Stimulated activated CD4-positive, alpha-beta T cell treated with anti-CD3 and anti-CD28 coated beads, Interleukin-1b, Interleukin-23, amount 100 ng/mL, for 24 hours (primary cell): Measurements from ENCODE around the gene ACO1.
"Not testable (repeated sequence)": the region's sequence is repeated elsewhere in the genome, so short reads cannot be mapped to it uniquely, and the experiment has no call there.

Experiments
- DNase-seq, 4 experiments: peaks; one replicate each; pipeline ENCODE4 v3.0.0-alpha.2; 2020; ENCODE audit warnings: low read depth in 4 of 4, low spot score in 1 of 4

Gene ACO1

DNA sequence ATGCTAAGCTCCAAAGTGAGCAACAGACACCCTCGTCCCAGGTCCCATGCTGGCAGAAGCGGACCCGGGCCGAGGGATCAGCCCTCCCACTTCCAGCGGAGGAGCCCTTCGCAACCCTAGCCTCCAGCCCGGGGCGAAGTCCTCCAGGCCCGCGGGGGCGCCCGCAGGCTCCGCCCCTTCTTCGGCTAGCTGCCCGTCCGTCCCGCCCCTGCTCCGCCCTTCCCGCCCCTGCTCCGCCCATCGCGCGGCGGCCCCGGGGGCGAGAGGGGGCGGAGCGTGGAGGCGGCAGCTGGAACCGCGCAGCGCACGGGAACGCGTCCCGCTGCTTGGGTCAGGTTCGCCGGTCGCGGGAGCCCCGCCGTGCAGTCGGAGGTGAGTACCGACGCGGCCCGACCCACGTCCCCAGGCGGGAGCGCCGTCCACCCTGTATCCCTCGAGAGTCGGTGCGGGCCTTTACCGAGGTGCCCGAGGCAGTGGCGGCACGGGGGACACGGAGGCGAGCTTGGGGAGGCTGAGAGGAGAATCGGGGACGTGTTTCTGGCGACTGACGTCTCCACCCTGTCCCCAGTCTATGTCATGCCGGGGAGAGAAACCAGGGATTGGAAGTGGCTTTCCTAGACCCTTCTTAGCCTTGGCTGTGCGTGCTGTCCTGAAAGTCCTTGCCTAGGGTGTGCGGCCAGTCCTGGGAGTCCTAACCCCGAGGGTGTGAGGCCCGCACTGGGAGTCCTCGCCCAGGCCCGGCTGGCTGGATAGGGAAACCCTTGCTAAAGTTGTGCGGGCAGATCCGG lies at the start of gene ACO1:
Gene ACO1 (plus strand): TSS at position 280 of the 788 bp plus-strand sequence. CDS start 20,864 bp downstream, outside the sequence.
- DNase-seq, result peak; percentile 64 to 80 (median 78)

DNA sequence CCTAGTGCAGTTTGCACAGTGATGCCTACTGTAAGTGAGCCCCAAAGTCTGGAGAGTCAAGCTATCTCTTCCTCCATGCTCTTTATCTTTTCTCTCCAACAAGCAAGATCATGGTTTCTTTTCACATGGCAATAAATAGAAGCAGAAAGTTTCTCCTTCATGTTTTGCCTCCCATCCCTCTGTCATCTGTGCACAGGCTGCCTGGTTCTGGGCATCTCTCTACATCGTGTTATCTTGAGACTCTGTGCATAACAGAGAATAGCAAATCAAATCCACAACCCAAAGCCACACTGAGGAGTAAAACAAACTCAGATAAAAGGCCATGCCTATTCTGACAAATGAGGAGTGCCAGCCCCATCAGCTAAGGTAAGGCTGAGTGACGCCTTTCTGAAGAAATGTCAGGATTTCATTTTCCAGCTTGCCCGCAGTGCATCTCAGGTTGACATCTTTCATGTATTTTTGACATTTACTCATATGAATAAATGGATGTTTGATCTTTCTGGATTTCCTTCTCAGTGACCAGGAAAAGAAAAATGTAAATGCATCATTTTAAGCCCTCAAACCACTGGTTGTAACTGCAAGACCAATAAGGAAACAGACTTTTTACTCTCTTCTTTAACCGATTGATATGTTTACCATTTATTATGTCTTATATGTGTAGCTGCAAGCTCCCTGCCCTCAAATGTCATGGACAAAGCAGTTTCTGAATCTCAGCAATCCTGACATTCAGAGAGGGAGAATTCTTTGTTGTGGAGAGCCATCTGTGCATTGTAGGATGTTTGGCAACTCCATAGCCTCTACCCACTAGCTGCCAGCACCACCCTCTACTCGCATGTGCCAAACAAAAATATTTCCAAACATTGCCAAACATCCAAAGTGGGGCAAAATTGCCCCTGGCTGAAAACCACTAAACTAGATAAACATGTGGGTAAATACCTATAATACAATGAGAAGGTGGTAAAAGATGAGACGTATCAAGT lies 49.2 kb upstream of the ACO1 start:
- no peak for DNase-seq

DNA sequence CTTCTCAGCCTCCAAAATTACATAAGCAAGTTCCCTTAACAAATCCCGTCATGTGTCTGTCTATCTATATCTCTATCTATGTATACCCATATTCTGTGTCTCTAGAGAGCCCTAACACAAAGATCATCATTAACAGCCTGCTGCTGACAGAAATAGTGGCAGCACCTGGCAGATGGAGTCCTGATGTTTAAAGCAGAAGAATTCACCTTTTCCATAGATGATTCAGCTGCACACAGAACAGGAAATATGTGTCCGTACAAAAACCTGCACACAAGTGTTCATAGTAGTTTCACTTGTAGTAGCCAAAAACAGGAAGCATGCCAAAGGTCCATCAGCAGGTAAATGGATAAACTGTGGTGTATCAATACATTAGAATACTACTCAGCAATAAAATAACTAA lies 45.0 kb upstream of the ACO1 start:
- DNase-seq, result no peak

DNA sequence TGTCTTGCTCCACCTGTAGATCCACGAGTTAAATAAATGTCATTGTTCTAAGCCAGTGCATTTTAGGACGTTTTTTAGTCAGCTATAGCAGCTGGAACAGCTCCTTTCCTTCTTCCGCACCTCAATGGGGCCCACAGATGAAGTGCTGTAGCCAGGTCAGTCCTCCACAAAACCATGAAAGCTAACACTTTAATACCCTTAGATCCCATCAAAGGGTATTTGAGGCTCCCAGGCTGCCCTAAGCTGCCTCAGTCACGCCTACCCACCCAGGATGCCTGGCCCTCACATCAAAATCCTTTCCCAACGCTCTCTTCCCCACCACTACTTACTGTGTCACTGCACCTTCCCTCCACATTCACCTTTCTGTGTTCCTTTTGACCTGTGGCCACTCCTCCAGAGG lies 44.1 kb upstream of the ACO1 start:
- DNase-seq, result no peak

DNA sequence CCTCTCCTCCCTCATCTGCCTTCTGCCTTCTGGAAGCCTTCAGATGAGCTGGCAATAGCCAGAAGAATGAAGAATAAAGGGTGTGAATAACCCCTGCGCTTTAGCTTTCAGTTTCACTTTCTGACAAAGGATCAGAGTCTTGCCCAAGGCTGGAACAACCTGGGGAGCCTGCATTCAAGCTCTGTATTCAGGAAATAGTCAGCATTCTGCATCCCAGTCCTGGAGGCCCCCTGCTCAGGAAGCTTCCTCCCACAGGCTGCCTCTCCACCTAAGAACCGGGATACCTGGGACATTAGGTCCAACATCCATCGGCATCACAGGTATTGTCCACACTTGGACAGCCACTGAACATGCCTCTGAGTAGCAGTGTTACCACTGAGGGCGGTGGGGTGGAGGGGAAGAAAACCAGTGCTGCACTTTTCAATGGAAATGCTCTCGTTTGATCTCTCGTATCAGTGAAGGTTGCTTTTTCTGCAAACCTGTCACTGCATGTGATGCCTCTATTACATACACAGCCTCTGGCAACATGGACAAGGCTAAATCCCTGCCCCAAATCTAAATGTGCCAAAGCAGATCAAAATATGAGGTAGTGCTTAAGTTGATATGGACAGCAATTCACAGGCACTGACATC lies 39.8 kb upstream of the ACO1 start:
- no peak for DNase-seq

DNA sequence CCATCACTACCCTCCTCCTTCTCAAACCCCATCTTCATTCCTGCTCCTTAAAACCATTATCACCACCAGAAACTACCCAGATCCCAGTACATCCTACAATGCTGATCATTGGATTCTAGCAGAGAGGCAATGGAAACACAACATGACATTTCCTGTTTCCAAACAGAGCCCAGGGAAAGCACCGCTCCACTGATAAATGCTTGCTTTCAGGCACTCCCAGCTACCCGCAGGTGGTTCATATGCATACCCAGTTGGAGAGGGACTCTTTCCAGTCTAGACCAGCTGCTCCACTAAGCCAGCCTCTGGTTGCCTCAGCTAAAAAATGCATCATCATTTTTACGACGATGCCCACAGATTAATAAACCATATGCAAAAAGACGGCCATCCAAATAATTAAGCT lies 39.2 kb upstream of the ACO1 start:
- DNase-seq, result no peak

DNA sequence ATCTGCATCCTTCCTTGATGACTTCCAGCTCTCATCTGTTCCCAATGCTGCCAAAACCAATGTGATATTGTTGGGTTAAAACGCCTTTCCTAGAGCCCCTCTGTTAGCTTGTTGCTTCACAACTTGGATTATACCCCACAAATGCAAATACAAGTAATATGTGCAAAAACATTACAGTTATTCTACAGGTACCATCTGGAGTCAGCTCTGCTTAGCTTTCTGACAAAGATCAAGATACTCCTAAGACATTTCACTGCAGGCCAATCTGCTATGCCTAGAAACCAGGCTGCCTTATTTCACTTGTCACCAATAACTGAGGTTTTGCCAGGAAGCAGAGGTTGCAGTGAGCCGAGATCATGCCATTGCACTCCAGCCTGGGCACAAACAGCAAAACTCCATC lies 36.9 kb upstream of the ACO1 start:
- no peak for DNase-seq

DNA sequence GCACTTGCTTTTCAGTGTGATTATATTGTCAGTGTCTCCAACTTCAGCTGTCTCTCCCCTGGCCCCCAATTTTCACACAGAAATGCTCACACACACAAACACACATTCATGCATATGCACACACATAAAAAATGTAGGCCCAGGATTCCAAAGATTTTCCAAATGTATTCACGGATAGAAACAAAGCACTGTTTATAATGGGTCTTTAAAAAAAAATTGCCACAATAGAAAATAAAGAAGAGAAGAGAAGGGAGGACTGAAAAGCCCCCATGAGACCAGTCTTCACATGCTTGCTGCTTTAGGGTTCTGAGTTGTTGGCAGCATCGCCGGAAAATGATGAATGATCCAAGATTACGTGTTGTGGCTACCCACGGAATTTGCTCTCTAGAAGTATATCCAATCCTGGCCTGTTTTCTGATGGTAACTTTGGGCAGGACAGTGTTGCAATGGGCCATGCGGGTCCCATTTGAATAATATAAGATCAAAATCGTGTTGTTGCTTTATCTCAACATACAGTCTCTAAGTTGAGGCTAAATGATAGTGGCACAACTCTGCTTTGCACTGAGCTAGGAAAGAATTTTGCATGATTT lies 36.2 kb upstream of the ACO1 start:
- no peak for DNase-seq

DNA sequence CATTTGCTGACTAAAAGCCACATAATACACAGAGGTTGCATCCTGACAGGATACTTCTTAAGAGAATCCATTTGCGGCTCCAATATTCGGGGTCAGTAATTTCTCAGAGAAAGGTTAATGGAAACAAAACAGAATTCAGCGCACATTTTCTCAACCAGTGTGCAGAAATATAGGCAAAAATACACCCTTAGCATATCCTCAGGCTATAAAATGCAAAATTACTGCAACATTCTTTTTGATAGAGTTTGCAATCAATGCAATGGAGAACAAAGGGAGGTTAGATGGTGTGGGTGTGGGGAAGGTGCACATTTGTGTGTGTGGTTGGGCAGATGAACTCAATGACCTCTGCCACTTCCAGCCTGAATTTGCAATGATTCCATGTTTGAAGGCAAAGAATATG lies 35.4 kb upstream of the ACO1 start:
- no peak for DNase-seq

DNA sequence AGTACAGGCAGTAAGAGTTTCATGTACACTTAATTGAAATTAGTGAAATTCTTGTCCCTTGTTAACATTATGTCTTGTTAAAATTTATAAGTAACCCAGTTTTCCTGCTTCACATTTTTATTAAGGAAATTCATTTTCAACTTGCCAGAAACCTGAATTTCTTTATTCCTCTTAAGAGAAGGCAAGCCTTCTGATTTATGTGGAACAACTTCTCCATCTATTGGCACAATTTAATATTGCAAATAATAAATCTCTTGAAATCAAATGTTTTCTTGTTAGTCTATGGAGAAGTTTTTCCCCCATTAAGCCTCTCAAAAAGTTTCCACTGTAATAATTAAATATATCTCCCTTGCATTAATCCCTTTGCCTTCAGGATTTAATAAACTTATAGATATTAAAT lies 33.8 kb upstream of the ACO1 start:
- no peak for DNase-seq

DNA sequence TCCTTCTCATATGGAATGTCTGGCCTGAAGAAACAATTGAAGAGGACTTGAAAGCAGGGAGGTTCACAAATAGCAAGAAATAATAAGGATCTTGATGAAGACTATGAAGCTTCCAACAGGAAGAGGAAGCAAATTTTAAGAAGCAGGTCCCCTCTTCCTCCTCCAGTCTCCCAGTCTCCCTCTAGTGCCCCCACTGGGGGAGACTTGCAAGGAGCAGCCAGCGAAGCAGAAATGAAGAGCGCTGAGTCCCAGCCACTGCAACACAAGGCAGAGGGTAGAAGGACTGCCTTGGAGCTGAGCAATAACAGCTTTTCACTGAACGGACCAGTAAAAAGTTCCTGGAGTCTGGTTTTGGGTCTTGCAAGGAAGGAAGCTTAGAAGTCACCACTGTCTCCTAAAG lies 32.6 kb upstream of the ACO1 start:
- DNase-seq, result no peak

DNA sequence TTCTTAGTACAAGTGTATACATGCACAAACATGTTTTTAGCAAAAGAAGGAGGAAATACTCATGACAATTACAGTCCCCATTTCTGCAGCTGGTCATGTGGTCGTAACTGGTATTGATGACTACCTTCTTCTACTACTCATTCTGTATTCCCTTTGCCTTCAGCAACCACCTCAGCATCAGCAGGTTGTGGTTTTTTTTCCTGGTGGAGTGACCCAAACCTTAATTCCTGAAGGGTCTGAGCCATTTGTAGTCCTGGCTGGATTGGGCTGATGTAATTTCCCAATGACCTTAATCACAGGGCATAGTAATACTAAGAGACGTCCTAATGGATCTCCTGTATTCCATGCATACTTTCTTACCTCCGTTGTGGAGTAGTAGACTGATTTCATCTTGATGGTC lies 31.0 kb upstream of the ACO1 start:
- DNase-seq, result not testable (repeated sequence)

DNA sequence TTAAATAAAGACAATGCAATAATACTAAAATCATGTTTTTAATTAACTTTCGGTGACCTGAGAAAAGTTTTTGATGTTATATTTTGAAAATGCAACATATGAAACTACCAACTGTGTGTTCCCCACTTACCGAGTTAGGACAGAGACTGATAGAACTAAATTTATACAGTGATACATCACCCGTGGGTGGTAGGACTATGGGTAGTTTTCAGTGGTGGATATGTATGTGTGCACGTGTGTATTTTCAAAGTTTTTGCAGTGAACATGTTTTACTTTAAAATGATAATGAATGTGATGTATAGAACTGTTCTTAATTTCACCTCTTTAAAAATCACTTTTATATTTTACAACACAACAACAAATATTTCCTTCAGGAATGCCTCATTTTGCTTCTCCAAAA lies 25.0 kb upstream of the ACO1 start:
- no peak for DNase-seq

DNA sequence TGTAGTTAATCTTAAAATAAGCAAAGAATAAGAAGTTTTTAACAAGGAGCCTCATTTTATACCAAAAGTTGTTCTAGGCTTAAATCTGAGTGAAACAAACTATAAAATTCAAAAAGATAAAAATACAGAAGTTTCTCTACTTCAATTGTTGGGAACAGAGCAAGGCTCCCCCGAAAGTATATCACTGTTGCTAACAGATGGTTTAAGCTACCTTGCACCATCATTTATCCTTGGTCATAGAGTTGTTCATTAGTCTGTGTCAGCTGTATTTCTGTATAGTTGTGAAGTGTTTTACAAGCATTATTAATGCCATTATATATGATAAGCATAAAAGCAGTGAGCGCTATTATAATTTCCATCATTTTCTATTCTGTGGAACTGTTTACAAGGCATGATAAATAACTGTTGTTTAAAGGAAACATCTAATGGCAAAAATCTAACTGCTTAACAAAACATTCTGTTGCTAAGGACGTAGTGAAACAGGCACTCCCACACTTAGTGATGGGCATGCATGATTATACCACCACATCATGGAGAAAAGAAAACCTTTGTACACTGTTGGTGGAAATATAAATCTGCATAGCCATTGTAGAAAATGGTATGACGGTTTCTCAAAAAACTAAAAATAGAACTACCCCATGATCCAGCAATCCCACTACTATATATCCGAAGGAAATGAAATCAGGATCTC lies 23.3 kb upstream of the ACO1 start:
- no peak for DNase-seq

DNA sequence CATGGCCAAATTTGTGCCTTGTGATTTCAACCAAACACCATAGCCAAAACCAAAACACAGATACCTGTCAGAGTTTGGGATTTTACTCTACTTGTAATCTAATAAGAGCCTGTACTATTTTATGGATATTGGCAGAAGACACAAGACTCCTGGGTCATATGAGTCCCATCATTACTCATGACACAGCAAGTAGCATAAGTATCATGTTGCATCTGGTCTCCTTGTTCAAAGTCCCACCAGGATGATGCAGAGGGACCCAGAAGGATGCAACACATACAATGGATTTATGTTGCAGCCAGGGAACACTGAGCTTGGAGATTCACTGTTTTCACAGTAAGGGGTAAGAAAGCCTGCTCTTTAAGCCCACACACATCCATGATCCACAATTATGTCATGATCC lies 13.2 kb upstream of the ACO1 start:
- DNase-seq, result no peak

DNA sequence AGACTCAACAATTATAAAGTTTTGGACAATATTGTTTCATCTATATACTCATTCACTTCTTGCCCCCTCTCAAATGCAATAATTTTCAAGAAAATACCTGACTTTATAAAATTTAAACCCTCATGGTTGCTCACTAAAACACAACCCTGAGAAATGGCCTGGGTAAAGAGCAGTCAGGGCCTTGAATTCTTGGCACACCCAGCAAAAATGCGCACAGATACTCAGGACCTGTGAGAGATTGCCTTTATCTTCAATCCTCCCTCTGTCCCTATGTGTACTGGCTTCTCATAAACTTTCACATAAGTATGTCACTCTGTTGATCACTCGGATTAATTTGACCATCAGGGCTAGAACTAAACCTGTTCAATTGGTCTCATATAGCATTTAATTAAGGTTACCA lies 12.8 kb upstream of the ACO1 start:
- no peak for DNase-seq

DNA sequence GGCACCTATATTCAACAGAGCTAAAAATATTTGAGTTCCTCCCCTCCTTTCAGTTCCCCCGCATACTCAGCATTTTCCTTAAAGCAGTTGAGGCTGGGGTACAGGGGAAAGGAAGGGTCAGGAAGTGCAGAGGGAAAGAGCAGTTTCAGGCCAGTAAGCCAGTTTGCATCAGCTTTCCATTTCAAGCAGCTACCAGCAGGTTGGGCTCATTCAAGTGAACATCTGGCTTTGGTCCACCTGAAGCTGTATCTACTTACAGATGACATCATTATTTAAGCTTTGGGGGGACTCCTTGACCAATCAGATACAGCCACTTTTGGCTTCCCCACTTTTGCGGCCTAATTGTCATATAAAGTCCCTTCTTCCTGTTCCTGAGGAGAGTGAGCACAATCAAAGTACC lies 8.2 kb upstream of the ACO1 start:
- DNase-seq, result no peak

DNA sequence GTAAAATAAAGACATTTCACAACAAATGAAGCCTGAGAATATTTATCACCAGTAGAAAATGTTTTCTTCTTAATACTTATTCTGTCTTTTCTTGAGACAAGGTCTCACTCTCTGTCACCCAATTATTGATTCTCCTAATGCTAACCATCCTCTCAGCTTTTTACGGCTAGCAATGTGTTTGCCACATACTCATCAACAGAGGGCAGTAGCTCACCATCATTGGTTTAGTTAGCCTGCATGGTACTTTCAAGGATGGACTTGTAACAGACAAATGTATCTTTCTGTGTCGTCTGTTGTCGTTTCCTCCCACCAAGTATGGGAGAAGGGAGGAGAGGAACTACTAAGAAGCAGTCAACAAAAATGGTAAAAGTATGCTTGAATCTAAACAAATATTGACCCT lies 5.9 kb upstream of the ACO1 start:
- DNase-seq, result no peak

DNA sequence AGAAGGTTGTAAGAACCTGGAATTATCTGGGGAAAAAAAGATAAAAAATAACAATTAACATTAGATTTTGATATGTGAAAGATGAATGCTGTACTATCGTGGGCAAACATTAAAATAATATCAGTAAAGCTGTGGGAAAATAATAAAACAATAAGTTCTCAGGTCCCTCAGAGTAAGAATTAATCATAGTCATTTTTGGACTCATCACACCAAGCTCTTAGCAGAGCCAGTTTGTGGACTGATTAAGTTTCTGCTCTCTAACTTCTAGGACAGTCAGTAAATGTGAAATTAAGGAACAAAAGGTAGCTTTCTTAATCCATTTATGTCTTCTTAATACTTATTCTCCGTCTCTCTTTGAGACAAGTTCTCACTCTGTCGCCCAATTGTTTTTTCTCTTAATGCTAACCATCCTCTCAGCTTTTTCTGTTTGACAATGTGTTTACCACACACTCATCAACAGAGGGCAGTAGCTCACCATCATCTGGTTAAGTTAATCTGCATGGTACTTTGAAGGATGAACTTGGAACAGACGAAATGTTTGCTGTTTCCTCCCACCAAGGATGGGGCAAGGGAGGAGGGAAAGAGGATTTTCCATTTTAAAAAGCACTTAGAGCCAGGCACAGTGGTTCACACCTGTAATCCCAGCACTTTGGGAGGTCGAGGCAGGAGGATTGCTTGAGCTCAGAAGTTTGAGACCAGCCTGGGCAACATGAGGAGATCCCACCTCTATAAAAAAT lies 5.3 kb upstream of the ACO1 start:
- DNase-seq, result peak in 2 of 4 experiments; percentile 5 to 13

DNA sequence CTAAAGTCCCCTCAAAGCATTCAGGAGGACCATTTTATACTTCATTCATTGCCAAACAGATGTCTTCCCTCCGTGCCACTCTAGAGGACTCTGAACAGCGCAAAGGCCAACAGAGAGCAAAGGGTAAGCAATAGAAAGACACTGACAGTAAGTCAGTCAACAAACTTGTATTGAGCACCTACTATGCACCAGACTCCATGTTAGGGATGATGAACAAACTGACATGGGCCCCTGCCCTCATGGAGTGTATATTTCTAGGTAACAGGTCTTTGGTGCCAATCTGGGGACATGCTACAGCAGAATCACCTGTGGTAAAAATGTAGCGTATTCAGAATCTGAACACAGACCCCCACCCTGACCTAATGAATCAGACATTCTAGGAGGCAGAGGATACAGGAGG lies 3.5 kb upstream of the ACO1 start:
- DNase-seq, result no peak
